GM12872 (cell line): Measurements from ENCODE around the gene HHATL.

Experiments
- TF ChIP-seq, protein P1 (sequence below): IDR thresholded peaks from 3 replicates; pipeline ENCODE4 v1.5.1; 2011; ENCODE audit warnings: low read depth, mild to moderate bottlenecking, low read length, moderate library complexity; ENCODE audit not compliant: insufficient read depth

HHATL gene

GRCh38 chr3:42728668-42729364, 26.2 kb upstream of the HHATL start:
- TF ChIP-seq, protein P1, sequence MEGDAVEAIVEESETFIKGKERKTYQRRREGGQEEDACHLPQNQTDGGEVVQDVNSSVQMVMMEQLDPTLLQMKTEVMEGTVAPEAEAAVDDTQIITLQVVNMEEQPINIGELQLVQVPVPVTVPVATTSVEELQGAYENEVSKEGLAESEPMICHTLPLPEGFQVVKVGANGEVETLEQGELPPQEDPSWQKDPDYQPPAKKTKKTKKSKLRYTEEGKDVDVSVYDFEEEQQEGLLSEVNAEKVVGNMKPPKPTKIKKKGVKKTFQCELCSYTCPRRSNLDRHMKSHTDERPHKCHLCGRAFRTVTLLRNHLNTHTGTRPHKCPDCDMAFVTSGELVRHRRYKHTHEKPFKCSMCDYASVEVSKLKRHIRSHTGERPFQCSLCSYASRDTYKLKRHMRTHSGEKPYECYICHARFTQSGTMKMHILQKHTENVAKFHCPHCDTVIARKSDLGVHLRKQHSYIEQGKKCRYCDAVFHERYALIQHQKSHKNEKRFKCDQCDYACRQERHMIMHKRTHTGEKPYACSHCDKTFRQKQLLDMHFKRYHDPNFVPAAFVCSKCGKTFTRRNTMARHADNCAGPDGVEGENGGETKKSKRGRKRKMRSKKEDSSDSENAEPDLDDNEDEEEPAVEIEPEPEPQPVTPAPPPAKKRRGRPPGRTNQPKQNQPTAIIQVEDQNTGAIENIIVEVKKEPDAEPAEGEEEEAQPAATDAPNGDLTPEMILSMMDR: no peak

- TF ChIP-seq, protein P1: no peak
Measured at GRCh38 chr3:42728056-42728455, 25.5 kb upstream of the HHATL start.

- TF ChIP-seq, protein P1: no peak
Measured at GRCh38 chr3:42725454-42725853, 22.9 kb upstream of the HHATL start.

DNA sequence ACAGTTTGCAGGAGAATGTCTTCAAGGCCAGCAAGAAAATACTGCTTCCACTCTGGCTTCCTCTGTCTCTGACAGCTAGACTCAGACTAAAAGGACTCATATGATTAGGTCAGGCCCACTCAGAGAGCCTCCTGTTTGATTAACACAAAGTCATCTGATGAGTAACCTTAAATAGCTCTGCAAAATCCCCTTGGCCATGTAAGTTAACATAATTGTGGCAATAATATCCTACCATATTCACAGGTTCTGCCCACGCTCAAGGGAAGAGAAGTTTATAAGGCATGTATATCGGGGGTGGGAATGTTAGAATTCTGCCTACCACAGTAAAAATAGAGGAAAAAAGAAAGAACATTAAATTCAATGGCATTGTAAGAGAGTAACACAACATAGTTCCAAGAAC, 20.6 kb upstream of the HHATL start:
- TF ChIP-seq, protein P1: no peak

DNA sequence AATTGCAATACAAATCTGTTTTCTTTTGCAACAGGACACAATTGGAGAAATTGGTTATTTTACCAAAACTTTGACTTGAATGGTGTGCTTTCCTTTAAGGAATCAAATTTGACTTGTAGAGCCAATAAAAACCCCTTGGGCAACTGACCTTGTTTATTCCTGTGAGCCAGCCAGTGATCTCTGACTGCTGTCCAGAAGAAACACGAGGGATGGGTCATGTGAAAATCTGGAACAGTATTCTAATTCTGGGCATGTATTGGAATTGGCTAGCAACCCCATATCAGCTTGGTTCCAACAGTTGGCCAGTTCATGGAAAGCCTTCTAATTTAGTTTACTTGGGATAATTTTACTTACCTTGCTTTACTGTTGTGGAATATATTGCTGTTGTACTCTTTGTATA, 19.1 kb upstream of the HHATL start:
- TF ChIP-seq, protein P1: no peak

DNA sequence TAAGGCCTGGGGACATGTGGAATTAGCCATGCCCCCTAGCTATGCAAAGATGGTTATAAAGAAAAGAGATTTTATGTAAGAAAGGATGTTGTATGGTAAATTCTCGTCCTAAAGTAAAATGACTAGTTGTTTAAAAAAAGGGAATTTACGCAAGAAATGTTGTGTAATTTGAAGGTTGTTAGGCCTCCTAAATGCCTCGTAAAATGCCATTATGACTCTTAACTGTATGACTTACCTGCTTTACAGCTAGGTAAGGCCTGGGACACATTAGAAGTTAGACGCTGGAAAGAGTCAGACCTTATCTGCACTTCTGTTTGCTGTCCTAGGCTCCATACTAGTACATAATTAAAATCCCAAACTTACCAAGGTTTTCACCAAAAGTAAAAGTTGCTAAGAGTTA, 17.5 kb upstream of the HHATL start:
- TF ChIP-seq, protein P1: no peak

DNA sequence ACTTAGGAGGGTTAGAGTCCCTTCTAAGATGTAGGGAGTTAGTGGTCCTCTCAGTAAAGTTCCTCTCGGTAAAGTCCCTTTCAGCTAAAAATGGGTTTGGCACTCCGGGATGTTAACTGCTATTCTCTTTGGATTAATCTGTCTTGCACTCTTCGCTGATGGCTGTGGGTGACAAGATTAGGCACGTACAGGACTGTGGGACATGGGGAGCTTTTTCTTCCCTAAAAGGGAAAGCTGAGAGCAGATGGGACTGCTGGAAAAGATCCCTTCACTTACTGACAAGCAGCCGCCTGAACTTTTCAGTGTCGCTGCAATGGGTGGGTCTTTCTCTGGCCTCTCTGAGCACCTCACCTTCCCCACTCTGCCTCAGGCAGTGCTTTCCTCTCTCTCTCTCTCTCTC, 16.4 kb upstream of the HHATL start:
- TF ChIP-seq, protein P1: no peak
